OCI-M2 (cell line): ENCODE results near the gene RPL28.
"Not testable (repeated sequence)": the region's sequence is repeated elsewhere in the genome, so short reads cannot be mapped to it uniquely, and the experiment has no call there.

Source experiments
- DNase-seq: peaks from one replicate; lab custom pipeline; 2025; ENCODE audit not compliant: unreplicated experiment; lab: John Stamatoyannopoulos, UW

The RPL28 gene

GRCh38 chr19:55447421-55448174 lies 61.9 kb downstream of the RPL28 start:
- DNase-seq = no peak

DNA sequence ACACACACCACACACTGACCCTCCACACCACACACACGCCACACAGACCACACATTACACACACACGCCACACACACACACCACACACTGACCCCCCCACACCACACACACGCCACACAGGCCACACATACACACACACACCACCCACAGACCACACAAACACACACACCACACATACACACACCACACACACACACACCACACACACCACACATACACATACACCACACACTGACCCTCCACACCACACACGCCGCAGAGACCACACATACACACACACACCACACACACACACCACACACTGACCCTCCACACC lies 62.4 kb downstream of the RPL28 start:
- DNase-seq = not testable (repeated sequence)

GRCh38 chr19:55449469-55449868 lies 63.7 kb downstream of the RPL28 start:
- DNase-seq = no peak

DNA sequence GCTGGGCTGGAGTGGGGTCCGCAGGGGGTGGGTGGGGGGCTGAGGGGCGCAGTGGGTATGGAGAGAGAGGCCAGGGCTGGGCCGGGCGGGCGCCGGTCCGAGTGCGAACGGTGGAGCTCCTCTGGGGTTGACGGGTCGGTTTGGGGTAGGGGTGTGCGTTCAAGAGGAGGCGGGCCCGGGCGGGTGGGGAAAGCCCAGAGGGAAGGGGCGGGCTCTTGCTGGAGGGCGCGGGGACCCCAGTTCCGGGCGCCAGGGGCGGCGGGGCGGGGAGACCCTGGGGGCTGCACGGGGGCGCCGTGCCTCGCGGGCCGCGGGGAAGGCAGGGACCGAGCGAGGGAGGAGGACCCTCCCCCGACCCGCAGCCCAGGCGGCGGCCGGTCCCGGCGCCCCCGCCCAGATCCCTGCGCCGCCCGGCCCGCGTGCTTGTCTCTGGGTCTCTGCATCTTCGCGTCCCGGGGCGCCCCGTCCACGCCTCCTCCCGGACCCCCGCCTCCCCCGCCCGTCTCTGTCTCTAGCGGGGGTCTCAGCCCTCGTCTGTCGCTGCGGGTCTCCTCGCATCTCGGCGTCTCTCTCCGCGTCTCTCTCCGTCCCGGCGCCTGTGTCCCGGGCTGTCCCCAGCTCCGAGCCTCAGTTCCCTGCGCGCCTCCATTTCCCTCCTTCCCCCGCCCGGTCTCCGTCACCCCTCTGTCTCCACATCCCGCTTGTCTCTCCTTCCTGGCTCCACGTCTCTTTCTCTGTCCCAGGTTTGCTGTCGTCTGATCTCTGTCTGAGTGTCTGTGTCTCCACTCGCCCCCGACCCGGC lies 65.6 kb downstream of the RPL28 start:
- DNase-seq = no peak

DNA sequence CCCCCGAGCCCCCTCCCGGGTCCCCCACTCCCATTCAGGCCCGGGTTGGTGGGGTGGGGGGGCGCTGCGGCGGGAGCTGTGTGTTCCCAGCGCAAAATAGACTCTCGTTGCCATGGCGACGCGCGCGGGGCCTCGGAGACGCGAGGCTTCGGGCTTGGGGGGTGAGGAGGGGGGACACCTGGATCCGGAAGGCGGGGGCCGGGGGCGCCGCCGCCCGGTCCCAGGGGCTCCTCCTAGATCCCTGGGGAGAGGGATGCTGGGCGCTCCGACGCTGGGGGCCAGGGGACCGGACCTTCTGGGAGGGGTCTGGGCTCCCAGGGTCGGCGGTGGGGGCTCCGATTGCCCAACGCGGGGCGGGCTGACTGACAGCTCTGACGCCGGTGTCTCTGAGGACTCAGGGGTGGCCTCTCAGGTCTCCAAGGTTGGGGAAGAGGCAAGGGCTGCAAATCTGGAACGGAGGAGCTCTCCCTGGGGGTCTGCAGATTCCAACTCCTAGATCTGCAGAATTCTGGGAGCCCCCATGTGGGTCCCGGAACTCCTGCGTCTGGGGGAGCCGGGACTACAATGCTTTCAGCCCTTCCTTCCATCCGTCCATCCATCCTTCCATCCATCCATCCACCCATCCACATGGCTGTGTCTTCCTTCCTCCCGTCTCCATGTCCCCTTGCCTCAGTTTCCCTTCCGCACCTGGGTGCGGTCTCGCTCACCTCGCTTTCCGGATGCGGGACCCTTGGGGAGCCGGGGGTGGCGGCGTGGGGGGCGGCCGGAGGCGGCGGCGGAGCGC lies 66.4 kb downstream of the RPL28 start:
- no peak for DNase-seq
